Measurements from ENCODE around the gene B4GALT1.

GRCh38 chr9:33197279-33198152, 30.4 kb upstream of the B4GALT1 start:
- TF ChIP-seq CTCF (conservative IDR thresholded peaks at IDR 0.05; ENCODE audit: low read depth, low read length) (0 out of 2 replicates have a peak, but pooled peaks have one; percentile 17), EZH2 (IDR thresholded peaks at IDR 0.05; ENCODE audit: borderline replicate concordance, low read depth, low read length, poor library complexity, severe bottlenecking) (no peak)
